Epidermal melanocyte (primary cell): ENCODE results near the gene DHRS11.

Experiments
- DNase-seq: peaks from one replicate; pipeline ENCODE4 v3.0.0; 2011; ENCODE audit warnings: low spot score; ENCODE audit not compliant: insufficient read length

Gene DHRS11

GRCh38 chr17:36650096-36650775 is 58.6 kb downstream of the DHRS11 start:
- DNase-seq, result no peak
